Progenitor cell of endocrine pancreas (in vitro differentiated cells): ENCODE results near the gene AGBL2. TPM values are rescaled to one million over a fixed set of nuclear protein-coding genes. Genes with fewer than 3 reads are reported as not detected.
"Not testable (repeated sequence)": the region's sequence is repeated elsewhere in the genome, so short reads cannot be mapped to it uniquely, and the experiment has no call there.

Experiments
- DNase-seq: peaks from one replicate; pipeline ENCODE4 v3.0.0; 2021; ENCODE audit warnings: low spot score; ENCODE audit not compliant: unreplicated experiment
- H3K27ac Mint-ChIP-seq: 2 replicates; pipeline ENCODE4 v1.8.0; 2021; ENCODE audit warnings: mild to moderate bottlenecking, moderate library complexity, mixed read lengths
- H3K27me3 Mint-ChIP-seq: 2 replicates; pipeline ENCODE4 v1.8.0; 2021; ENCODE audit warnings: mixed read lengths
- H3K36me3 Mint-ChIP-seq: 2 replicates; pipeline ENCODE4 v1.8.0; 2022; ENCODE audit warnings: mixed read lengths; ENCODE audit not compliant: insufficient read depth
- H3K4me1 Mint-ChIP-seq: 2 replicates; pipeline ENCODE4 v1.8.0; 2021; ENCODE audit warnings: low read depth, mixed read lengths
- H3K4me3 Mint-ChIP-seq: 2 replicates; pipeline ENCODE4 v1.8.0; 2021; ENCODE audit warnings: low read depth, mild to moderate bottlenecking, moderate library complexity, mixed read lengths
- H3K9me3 Mint-ChIP-seq: 2 replicates; pipeline ENCODE4 v1.8.0; 2021; ENCODE audit warnings: low read depth, mixed read lengths
- total RNA-seq: library from RNA; stranded (reverse); gene quantifications from 2 replicates; pipeline ENCODE4 v1.2.1, GENCODE V29; 2021
- TF ChIP-seq, protein P1 (sequence below): fragments of 200-600 bp; sonication (generic); IDR thresholded peaks from one replicate; pipeline ENCODE4 v1.5.0; 2021; ENCODE audit warnings: antibody characterized with exemption, mild to moderate bottlenecking; ENCODE audit not compliant: unreplicated experiment

The AGBL2 gene
- total RNA-seq, 1 donor from 2014 or later, result 8.2 TPM

DNA sequence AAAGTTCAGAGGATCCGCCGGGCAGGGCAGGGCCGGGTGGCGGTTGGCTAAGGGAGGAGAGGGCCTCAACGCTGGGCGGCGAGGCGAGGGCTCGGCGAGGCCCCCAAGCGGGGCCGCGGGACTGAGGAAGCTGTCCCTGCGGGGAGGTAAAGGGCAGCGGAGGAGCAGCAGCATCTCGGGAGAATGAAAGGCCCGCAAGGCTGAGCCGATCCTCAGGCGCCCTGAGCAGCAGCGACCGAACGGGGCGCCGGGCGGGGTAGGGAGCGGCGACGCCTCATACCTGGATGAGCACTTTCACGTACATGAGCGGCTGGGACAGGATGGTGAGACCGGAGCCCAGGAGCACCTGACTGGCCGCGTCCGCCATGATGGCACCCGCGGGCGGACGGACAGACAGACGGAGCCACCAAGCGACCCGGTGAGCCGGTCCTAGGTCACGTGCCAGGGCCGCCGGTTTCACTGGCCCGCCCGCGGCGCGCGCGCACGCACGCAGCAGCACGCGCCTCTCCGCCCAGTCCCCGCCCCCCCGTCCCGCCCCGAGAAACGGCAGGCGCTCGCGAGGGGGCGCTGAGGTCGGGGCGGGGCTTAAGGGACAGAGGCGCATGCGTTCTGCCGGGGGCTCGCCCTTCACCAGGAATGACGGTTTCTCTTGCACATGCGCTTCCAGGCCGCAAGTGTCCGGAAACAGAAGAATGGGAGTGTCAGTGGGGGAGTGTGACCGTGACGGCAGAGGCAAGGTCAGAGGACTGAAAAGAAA lies 72.9 kb downstream of the AGBL2 start, which contains the start of gene MTCH2:
Gene MTCH2 (minus strand): TSS at position 461 of the 757 bp plus-strand sequence. CDS start 94 bp downstream, at position 367.
- H3K4me3 Mint-ChIP-seq, result peak within 1 kb of the TSS; percentile 88
- peaks cover 10% of the 10 kb centered on the region for H3K4me1 Mint-ChIP-seq
- DNase-seq, result peak; percentile 92
- H3K9me3 Mint-ChIP-seq, result no peaks in the 10 kb centered on the region
- TF ChIP-seq, protein P1, sequence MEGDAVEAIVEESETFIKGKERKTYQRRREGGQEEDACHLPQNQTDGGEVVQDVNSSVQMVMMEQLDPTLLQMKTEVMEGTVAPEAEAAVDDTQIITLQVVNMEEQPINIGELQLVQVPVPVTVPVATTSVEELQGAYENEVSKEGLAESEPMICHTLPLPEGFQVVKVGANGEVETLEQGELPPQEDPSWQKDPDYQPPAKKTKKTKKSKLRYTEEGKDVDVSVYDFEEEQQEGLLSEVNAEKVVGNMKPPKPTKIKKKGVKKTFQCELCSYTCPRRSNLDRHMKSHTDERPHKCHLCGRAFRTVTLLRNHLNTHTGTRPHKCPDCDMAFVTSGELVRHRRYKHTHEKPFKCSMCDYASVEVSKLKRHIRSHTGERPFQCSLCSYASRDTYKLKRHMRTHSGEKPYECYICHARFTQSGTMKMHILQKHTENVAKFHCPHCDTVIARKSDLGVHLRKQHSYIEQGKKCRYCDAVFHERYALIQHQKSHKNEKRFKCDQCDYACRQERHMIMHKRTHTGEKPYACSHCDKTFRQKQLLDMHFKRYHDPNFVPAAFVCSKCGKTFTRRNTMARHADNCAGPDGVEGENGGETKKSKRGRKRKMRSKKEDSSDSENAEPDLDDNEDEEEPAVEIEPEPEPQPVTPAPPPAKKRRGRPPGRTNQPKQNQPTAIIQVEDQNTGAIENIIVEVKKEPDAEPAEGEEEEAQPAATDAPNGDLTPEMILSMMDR, result peak; percentile 34
- H3K27ac Mint-ChIP-seq, result peak within 1 kb of the TSS; percentile 95
- peaks cover 5% of the 10 kb centered on the region for H3K36me3 Mint-ChIP-seq
- no peaks in the 10 kb centered on the region for H3K27me3 Mint-ChIP-seq

GRCh38 chr11:47641600-47642098 lies 73.5 kb downstream of the AGBL2 start:
- H3K36me3 Mint-ChIP-seq, result peaks cover 8% of the 10 kb centered on the region
- TF ChIP-seq, protein P1, result no peak
- peak overlapping the region; percentile 88 for H3K4me3 Mint-ChIP-seq
- peak overlapping the region; percentile 94 for H3K27ac Mint-ChIP-seq
- H3K27me3 Mint-ChIP-seq, result no peaks in the 10 kb centered on the region
- H3K4me1 Mint-ChIP-seq, result peaks cover 10% of the 10 kb centered on the region
- H3K9me3 Mint-ChIP-seq, result no peaks in the 10 kb centered on the region
- DNase-seq, result no peak

- H3K4me3 Mint-ChIP-seq, result peak overlapping the region; percentile 24
- DNase-seq, H3K27me3 Mint-ChIP-seq, H3K9me3 Mint-ChIP-seq, H3K27ac Mint-ChIP-seq, H3K36me3 Mint-ChIP-seq: not testable (repeated sequence)
- peaks cover 10% of the 10 kb centered on the region for H3K4me1 Mint-ChIP-seq
These were observed 74.7 kb downstream of the AGBL2 start for GRCh38 chr11:47640506-47640905.

GRCh38 chr11:47636331-47636730 lies 78.8 kb downstream of the AGBL2 start:
- not testable (repeated sequence) for H3K4me1 Mint-ChIP-seq, H3K4me3 Mint-ChIP-seq, DNase-seq, H3K27me3 Mint-ChIP-seq, H3K27ac Mint-ChIP-seq, H3K9me3 Mint-ChIP-seq
- peaks cover 18% of the 10 kb centered on the region for H3K36me3 Mint-ChIP-seq

DNA sequence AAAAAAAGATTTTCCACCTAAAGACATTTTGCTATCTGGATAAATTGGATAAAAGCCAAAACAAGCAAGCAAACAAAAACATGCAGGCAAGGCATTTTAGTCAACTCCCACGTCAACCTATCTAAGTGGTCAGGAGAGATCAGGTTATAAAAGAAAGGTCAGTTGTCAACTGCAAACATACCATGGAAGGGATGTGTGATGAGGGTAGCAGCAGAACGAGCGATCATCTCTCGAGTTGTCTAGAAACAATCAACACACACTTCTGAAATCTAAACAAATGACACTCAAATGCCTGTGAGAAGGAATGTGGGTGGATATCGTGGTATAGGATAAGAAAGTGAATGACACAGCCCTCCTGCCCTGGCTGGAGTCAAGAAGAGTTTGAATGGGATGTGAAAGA lies 83.7 kb downstream of the AGBL2 start:
- no peak overlapping the region for H3K4me3 Mint-ChIP-seq
- H3K4me1 Mint-ChIP-seq, result no peaks in the 10 kb centered on the region
- TF ChIP-seq, protein P1, result no peak
- H3K9me3 Mint-ChIP-seq, result no peaks in the 10 kb centered on the region
- DNase-seq, result no peak
- H3K36me3 Mint-ChIP-seq, result peaks cover 27% of the 10 kb centered on the region
- H3K27me3 Mint-ChIP-seq, result no peaks in the 10 kb centered on the region
- H3K27ac Mint-ChIP-seq, result no peak overlapping the region

DNA sequence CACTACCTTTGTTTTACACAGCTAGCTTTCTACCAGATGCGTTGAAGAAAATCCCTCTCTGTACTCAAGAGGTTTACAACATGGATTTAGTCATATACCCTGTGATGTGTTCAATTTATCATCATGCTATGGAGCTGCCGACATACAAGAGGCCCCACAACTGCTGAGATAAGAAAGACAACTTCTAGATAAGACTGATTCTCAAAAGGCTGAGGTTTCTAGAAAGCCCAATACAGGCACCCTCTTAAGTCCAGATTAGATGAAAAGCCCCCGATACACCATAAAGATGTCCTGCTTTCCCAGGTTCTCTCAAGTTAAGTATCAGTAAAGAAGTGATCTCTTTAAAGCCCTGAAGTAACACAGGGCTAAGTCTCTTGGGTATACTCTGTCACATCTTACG lies 87.1 kb downstream of the AGBL2 start:
- Mint-ChIP-seq H3K9me3 (no peaks in the 10 kb centered on the region), H3K27ac (no peak overlapping the region), H3K4me3 (no peak overlapping the region), H3K36me3 (peaks cover 25% of the 10 kb centered on the region), H3K27me3 (no peaks in the 10 kb centered on the region), H3K4me1 (no peaks in the 10 kb centered on the region)
- TF ChIP-seq, protein P1, result no peak
- DNase-seq, result no peak
